Suppressor macrophage treated with lipopolysaccharide for 4 hours (primary cell): ENCODE results near the gene NKX3-2.

Experiments used
- DNase-seq: peaks from one replicate; pipeline ENCODE4 v3.0.0-alpha.2; 2020

Gene NKX3-2

DNA sequence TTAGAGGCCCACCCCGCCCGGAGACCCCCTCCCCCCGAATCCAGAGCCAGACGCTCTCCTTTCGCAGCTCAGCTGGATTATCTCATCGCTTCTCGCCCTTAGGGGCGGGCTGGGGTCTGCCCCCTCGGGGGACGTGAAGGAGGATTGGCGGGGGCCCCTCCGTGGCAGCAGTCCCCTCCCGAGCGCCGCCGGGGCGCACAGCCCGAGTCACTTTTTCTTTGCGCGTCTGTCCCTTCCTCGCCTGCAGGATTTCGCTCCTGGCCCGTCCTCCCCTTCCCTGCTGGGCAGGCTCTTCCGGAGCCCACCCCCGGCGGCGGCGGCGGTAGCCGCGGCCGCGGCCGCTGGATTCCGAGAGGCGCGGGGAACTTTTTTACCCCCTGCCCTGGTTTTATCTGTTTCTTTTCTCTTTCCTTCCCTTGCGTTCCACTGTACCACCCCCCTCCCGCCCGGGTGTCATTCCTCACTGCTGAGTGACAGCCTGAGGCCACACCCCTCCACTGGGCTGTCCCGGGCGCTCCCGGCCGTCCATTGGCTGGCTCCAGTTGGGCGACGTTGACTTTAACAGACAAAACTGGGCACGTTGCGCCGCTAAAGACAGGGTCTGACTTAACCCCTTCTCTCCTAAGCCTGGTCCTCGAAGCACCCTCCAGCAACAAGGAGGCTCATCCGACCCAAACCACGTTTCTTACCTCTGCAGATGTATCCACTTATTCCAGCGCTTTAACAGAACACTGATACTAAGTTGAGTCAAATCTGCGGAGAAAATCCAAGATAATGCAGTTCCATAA is 492 bp upstream of the NKX3-2 start:
- DNase-seq: peak; percentile 75

DNA sequence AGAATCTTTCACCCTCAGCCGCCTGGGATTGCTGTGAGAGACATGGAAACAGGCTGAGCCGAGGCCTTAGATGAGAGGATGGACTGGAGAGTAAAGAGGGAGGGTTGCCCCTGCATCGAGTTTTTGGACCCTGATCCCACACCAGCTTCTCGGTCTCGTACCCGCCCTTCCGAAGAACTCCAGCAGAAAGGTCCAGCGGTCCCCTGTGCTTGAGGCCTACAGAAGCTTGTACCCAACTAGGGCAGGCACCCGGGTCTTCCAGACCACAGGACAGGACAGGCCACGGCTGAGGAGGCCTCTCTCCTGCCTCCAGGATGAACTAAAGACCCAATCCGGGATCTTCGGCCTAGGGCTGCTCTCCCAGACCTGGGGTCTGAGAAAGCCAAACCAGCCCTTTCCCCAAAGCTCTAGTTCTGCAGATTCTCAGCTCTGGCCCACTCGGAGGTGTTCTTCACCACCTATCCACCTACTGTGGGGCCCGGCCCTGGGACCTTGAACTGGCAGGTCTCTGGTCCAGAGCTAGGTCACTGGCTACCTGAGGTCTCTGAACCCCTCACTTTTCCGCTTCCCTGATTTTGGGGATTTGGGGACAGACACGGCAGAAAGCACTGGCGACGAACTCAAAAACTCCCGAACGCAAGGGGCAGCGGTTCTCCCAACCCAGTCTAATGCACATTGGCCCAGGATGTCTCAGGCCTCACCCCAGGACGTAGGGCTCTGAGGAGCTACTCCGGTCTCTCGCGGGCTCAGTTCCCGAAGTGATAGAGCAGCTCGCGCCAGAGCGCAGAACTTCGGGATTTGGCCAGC is 1.1 kb downstream of the NKX3-2 start:
- no peak for DNase-seq

DNA sequence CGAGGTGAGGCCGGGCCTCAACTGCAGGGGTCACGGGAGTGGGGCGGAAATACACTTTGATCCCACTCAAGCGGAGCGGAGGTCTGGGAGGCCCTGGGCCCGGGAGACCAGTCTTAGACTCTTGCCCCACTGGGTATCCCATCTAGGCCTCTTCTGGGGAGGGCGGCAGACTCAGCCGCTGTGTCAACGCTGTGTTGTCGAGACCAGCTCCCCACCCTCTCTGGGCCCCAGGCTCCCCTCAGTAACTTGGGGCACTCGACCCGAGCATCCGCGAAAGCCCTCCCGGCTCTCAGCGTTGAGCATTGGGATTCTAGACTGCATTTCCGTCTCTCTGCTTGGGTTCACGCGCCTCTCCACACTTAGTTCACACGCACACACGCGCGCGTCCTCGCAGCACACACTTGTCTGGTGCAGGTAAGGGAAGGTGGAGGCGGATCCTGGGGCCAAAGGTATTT is 1.7 kb downstream of the NKX3-2 start:
- DNase-seq: no peak

DNA sequence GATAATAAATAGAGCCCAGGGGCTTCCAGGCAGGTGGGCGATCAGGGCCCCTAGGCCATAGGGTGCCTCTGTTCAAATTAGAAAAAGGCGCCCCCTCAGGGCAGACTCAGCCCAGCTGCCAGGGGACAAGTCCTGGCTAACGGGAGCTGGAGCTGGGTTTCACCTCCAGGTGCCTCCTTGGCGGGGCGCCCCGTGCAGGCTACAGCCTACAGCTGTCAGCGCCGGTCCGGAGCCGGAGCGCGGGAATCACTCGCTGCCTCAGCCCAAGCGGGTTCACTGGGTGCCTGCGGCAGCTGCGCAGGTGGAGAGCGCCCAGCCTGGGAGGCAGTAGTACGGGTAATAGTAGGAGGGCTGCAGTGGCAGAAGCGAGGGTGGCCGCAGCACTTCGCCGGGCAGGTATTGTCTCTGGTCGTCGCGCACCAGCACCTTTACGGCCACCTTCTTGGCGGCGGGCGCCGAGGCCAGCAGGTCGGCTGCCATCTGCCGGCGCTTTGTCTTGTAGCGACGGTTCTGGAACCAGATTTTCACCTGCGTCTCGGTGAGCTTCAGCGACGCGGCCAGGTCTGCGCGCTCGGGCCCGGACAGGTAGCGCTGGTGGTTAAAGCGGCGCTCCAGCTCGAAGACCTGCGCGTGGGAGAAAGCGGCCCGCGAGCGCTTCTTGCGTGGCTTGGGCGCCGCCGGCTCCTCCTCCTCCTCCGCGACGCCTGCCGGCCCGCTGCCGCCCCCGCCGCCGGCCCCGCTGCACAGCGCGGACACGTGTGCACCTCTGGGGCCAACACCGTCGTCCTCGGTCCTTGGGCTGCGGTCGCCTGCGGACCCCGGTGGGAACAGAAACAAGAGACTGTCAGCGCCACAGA is 2.4 kb downstream of the NKX3-2 start:
- DNase-seq: no peak

DNA sequence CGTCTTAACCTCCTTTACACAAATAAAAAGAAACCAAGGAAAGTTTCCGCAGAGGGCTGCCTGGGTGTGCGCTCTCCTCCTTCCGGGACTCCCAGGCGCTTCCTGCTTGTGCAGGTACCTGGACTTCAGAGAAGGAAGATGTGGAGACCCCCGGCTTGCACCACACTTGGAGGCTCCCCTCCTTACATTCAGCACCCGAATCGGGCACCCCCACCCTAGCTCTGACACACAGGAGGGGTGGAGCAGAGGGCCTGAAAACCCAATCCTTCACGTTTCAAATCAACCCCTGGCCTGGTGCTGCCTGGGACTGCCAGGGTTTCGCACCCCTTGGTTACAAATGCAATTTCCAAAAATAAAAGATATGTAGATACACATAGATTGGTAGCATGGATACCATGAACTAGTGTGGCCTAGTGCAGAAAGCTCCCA is 3.1 kb downstream of the NKX3-2 start:
- no peak for DNase-seq

DNA sequence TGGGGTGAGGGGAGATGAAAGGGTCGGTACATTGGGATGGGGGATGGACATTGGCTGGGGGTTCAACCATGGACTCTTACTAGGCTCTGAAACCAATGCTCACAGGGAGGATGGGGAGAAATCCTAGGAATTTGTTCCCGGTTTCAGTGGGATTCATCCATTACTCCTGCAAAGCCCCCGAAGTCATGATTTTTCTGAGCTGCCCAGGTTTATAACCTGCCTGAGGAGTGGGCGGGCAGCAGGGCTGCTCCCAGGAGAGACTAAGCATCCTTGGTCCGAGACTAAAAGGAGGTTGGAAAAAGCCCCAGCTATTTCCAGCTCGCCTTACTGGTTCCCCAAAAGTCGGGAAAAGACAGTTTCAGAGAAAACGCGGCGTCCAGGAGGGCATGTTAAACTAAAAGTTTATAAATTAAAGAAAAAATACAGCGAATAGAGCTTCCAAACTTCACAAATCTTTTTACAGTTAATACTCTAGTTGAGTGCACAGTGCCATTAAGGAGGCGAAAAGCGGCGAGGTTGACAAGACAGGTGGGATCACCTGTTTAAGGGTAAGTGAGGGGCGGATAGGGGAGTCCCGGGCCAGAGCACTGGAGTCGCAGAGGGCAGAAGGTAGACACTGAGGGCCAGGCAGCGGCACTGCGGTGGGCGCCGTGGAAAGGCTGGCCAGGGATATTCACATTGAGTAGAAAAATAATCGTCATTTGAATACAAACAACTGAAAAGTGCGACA is 3.7 kb downstream of the NKX3-2 start:
- no peak for DNase-seq

DNA sequence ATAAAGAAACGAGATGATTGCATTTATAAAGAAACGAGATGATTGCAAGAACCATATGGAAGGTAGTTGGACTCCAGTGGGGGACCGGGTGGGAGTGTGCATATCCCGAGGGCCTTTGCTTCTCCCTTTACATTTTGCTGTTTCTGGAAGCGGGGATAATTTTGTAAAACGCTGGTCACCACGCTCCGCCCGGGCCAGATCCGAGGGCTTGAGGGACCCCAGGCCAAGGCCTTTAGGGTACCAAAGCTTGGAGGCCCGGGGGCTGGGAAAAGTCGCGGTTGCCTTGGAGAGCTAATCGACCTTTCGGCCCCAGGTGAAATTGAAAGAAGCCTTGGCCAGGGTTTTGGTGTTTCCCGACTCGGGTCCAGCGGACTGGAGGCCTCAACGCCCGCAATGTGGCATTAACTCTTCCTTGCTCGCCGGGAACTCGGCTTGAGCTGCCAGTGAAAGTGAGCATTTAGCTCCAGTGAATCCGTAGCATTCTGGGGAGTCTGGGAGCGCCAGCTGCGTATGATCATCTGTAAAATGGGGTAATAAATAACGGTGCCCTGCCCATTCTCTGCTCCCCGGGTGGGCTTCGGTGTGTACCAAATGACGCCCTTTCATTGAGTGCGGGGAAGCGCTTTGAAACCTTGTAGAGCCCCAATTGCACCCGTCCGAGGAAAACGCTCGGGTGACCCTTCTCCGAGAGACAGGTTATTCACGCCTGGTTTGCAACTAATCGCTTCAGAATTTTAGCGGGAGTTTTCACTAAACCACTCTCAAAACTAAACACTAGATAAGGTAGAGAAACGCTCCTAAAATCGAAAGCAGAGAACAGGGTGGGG is 4.5 kb downstream of the NKX3-2 start:
- DNase-seq: no peak

DNA sequence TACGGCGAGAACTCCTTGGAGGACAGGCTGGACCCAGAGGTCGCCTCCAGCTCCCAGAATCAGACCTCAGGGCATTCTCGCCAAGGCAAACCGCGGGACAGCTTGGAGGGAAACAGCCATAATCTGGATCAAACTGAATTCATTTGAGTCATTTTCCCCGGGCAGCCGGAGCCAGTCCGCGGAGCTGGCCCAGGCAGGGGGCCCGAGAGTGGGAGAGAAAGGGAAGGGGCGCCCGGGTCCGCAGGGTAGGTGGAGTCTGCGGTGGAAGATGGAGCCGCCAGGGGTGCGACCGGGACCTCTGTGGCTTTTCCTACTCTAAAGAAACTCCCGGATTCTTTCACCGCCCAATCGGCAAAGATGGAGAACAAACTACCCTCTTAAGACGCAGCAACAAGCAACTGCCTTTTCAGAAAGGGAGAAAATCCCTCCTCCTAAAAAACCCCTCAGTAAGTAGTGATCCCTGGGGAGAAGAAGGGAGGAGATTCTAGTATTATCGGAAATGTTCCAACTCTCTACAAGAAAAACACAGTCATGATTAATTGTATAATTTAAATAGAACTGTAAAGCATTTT is 5.2 kb downstream of the NKX3-2 start:
- DNase-seq: no peak

DNA sequence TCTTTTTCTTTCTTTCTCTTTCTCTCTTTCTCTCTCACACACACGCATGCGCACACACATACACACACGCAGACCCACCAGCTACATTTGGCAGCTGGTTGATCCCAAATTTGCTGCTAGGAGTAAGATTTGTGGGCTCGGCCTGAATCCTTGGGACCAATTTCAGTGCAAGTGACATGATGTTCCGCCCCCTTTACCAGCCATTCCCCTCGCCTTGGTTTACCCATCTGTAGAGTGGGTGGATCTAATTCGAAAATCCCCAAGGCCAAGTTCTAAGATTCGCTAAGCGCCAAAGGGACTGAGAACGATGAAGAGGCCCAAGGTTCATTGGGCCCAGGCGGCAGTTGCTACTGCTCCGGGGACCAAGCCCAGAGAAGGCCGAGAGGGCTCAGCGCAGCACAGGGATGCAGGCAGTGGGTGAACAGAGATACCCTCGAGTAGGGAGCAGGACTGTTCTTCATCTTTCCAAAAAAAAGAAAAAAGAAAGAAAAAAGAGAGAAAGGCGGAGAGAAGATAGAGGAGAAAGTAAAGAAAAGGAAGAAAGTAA is 5.8 kb downstream of the NKX3-2 start:
- no peak for DNase-seq

DNA sequence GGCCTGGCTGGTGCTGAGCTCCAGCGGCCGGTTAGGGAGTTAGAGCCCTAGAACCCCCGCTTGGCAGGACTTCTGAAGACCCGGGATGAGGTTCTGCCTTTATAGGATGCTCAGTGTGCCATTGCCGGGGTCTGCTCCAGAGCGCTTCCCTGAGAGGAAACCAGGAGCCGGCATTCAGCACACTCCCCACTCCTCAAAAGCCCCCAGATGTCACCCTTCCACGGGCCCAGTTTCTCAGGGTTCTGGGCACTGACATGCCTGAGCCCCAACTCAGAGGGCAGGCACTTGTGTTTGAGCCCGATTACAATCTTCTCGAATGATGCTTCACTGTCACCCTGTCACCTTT is 6.5 kb downstream of the NKX3-2 start:
- DNase-seq: no peak

DNA sequence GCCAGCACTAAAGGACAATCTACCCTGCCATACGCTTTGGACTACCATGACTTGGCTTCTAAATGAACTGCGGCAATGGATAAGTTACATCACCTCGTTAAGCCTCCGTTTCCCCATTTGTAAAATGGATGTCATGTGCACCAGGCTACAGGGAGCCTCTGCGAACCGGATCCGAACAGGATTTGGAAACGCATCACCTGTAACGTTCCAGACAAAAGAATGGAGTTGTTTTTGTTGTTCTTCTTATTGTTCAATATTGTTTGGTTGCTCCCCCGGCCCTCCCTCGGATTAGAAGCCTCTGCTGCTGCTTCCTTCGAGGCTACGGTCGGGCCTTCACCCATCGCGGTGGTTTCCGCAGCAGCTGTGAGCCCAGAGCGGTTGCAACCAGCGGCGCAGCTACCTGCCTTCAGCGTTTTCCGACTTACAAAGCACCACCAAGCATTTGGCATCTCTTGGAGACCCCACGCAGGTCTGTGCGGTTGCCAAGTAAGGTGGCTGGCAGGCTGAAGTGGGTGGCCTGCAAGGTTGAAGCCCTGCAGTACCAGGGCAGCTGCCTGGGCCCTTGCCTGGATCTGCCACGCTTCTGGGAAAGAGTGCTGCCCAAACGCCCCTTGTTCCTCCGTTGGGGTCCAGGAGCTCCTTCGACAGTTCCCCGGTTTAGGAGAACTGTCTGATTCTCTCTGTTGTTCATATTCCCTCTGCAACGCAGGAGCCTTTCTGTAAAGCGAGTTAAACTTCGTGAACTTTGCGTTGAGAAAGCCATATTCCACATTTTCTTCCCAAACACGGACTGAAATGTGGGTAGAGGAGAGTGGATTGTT is 7.1 kb downstream of the NKX3-2 start:
- DNase-seq: no peak

DNA sequence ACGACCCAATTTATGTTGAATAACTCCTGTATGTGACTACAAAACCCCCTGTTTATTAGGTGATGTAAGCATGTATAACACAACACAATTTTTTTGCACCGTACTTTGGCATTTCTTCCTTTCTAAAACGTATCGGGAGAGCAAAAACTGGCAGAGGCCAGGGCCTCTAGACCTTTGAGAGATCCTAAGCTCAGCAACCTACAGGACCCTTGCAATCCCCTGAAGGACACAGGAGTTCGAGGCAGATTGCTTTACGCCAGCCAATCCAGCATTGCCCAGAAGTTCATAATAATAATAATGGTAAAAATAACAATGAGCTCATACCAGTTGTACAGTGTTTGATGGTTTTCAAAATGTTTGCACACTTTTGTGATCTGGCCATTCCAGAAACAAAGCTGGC is 7.7 kb downstream of the NKX3-2 start:
- DNase-seq: no peak

DNA sequence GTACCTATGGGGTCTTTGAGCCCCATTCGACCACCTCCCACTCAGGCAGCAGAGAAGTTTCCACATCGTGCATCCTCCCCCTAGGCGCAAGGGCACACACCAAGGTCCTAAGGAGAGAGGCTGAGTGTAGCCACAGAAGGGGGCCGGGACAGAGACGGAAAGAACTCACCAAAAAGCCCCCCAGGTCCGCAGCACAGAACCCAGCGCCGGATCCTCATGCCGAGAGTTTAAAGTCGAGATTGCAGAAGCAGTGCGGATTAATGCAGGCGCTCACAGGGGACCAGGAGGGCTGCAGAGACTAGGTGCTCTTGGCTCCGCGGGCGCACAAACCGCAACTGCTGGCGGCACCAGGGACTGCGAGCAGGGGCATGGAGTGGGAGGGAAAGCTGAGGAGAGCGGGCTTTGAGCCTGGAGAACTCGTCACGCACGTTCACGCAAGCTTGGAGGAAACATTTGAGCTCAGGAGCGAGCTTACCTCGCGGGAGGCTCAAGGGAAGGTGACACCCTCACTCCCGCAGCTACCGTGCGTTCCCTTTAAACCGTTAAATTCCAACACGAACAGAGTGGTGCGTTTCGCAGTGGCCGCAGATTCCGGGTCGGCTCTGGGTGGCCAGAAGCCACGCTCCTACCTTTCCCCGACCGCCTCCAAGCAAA is 8.5 kb downstream of the NKX3-2 start:
- DNase-seq: no peak

DNA sequence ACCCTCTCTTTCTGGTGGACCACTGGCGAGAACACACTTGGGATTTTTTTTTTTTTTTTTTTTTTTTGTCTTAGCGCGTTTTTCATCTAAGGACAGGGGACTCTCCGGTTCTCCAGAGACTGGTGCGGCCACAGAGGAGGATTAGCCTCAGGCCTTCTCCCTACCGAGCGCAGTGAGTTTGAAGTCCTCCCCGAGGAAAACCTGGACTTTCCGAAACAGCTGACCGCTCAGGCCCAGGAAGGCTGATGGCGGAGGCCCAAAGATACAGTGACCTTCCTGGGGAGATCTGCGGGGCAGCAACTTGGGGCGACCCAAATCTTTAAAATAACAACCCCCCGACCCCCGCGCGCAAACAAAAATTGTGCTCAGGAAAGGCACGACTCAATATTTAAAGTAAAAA is 9.2 kb downstream of the NKX3-2 start:
- DNase-seq: no peak

DNA sequence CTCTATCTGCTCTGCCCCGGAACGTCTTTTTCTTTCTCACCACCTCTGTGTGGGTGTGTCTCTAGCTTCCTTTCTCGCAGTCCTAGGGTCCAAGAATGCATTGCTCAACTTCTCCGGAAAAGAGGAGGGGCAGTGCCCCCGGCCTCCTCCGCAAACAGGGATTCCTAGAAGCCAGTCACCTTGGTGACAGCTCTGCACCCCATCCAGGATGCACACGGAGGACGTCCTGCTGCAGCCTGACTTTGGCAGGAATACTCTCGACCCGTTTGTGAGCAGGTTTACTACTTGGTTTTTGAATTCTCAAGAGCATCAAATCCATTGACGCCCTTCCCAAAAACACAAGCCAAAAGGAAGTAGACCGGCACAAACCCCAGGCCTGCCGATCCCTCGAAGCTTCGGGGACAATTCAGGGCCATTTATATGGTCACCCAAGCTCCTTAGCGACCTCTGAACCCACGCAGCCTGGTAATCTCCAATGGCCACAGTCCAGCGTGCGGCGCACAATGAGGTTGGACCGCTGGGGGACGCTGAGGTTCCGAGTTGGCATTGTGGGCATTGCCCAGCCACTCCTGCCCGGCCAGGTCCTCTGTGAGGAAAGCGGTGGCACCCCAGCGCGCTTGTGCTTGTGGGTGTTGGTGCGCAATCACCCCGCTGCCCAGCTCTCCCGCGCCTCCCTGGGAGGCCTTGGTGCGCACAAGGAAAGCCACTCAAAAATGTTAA is 9.8 kb downstream of the NKX3-2 start:
- DNase-seq: no peak

DNA sequence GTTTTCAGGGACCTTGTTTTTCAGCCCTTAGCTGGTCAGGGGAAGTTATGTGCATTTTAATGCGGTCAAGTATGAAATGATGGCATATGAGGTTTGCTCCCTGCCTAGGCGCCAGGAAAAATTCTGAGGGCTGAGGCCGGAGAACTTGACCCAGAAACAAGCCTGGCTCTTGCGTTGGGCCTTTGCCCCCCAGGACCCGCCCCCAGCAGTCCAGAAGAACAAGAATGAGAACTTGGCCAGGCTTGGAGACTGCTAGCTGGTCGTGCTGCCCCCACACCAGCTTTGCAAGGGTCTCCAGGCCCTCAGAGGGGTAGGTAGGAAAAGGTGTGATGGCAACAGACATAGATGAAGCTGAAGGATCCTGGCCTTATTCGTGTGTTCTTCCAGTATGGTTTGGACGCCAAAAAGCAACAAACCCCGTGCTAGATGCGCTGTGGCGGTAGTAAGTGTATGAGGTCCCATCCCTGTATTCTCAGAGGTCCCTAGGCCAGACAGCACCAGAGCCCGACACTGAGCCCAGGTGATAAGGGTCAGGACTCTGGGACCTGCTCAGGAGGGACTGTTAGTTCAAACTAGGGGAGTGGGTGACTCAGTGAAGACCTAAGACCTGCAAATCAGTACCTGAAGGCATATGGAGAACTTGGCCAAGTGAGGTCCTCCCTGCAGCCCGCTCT is 10.5 kb downstream of the NKX3-2 start:
- no peak for DNase-seq

DNA sequence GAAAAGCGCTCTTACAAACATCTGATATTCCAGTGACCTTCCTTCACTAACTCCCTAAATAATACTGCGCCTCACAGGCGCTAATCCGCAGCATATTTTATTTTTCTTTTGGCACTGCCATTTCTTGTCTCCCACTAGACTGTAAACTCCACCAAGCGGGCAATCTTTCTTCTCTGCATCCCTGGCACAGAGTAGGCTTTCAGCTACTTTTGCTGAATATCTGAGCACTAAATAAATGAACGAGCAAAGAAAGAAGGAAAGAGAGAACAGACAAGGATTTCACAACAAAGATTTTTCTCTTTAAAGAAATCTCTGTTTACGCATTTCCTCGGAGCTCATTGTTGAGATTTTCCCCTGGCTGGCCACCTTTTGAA is 12.7 kb downstream of the NKX3-2 start:
- DNase-seq: no peak
